ENCODE measurements around the gene PATL1. TPM values are rescaled to one million over a fixed set of nuclear protein-coding genes. Genes with fewer than 3 reads are reported as not detected.

PATL1 gene
- total RNA-seq, 2 donors from 2014 or later: 72.3 to 88.0 TPM

- Mint-ChIP-seq H3K27ac (no peak overlapping the region), H3K9me3 (no peaks in the 10 kb centered on the region), H3K36me3 (no peaks in the 10 kb centered on the region)
- ATAC-seq (peak; percentile 70 to 77), DNase-seq (ENCODE audit: low spot score in 2 of 2) (peak in 1 of 2 donors; percentile 43)
These were observed 11.7 kb upstream of the PATL1 start for GRCh38 chr11:59680287-59681154.

- Mint-ChIP-seq H3K36me3 (no peaks in the 10 kb centered on the region), H3K9me3 (no peaks in the 10 kb centered on the region), H3K27ac (no peak overlapping the region)
- DNase-seq (ENCODE audit: low spot score in 2 of 2) (no peak), ATAC-seq (no peak)
These were observed 10.5 kb upstream of the PATL1 start for GRCh38 chr11:59679347-59679746.

GRCh38 chr11:59678813-59679165 is 10.0 kb upstream of the PATL1 start:
- Mint-ChIP-seq H3K27ac (no peak overlapping the region), H3K36me3 (no peaks in the 10 kb centered on the region), H3K9me3 (no peaks in the 10 kb centered on the region)
- ATAC-seq: no peak
- no peak for DNase-seq (ENCODE audit: low spot score in 2 of 2)

GRCh38 chr11:59678118-59678812 is 9.4 kb upstream of the PATL1 start:
- DNase-seq (ENCODE audit: low spot score in 2 of 2) (no peak), ATAC-seq (no peak)
- Mint-ChIP-seq H3K27ac (no peak overlapping the region), H3K9me3 (no peaks in the 10 kb centered on the region), H3K36me3 (no peaks in the 10 kb centered on the region)

GRCh38 chr11:59676205-59676604 is 7.4 kb upstream of the PATL1 start:
- DNase-seq (ENCODE audit: low spot score in 2 of 2) (no peak), ATAC-seq (no peak)
- Mint-ChIP-seq H3K9me3 (no peaks in the 10 kb centered on the region), H3K27ac (no peak overlapping the region), H3K36me3 (no peaks in the 10 kb centered on the region)

- DNase-seq (ENCODE audit: low spot score in 2 of 2) (no peak), ATAC-seq (no peak)
- Mint-ChIP-seq H3K27ac (no peak overlapping the region), H3K36me3 (peaks cover 0 to 7% of the 10 kb centered on the region in 2 donors), H3K9me3 (no peaks in the 10 kb centered on the region)
These were observed 5.5 kb upstream of the PATL1 start for GRCh38 chr11:59674291-59674690.

- Mint-ChIP-seq H3K9me3 (no peaks in the 10 kb centered on the region), H3K27ac (no peak overlapping the region), H3K36me3 (peaks cover 1 to 10% of the 10 kb centered on the region in 2 donors)
- ATAC-seq (no peak), DNase-seq (ENCODE audit: low spot score in 2 of 2) (no peak)
These were observed 4.5 kb upstream of the PATL1 start for GRCh38 chr11:59673291-59673690.

GRCh38 chr11:59671471-59671870 is 2.6 kb upstream of the PATL1 start:
- Mint-ChIP-seq H3K27ac (no peak overlapping the region), H3K9me3 (no peaks in the 10 kb centered on the region), H3K36me3 (peaks cover 17 to 28% of the 10 kb centered on the region in 2 donors)
- DNase-seq (ENCODE audit: low spot score in 2 of 2) (no peak), ATAC-seq (no peak)

- Mint-ChIP-seq H3K36me3 (peaks cover 22 to 38% of the 10 kb centered on the region in 2 donors), H3K27ac (peak overlapping the region; percentile 94 to 98), H3K9me3 (no peaks in the 10 kb centered on the region)
- ATAC-seq: no peak
- DNase-seq (ENCODE audit: low spot score in 2 of 2): no peak
These were observed 773 bp upstream of the PATL1 start for GRCh38 chr11:59669611-59670009.

DNA sequence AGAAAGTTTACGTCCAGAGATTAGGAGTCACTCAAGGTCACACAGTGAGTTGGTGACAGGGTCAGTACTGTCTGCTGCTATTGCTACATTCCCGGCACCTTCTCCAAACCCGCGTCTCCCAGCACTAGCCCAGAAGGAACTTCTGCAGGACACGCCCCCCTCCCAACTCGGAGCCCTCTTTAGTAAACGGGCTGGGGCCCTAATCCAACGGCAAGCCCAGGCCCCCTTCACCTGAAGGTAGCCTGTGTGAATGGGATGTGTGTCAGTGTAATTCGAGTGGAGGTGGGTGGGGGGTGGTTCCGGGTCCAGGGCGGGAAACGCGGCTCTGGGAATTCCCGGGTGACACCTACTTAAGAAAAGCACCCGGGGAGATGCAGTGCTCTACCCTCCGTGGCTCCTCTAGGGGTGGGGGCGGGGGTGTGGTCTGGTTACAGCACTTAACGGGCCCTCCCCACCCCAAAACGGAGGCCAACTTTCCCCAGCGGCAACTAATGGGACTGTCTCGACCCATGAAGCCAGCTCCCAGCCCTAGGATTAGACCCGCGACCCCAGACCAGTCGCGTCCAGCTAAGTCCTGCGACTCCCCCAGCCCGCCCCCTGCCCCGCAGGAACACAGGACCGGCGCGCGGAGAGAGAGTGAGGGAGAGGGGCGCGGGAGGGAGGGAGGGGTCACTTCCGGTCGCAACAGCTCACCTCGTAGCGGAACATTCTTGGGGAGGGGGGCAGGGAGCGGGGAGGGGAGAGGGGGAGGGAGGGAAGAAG is 468 bp downstream of the PATL1 start:
- H3K36me3 Mint-ChIP-seq: peaks cover 23 to 39% of the 10 kb centered on the region in 2 donors
- ATAC-seq: peak; percentile 42 to 44
- peak in 1 of 2 donors; percentile 41 for DNase-seq (ENCODE audit: low spot score in 2 of 2)
- H3K27ac Mint-ChIP-seq: peak overlapping the region; percentile 94 to 95
- no peaks in the 10 kb centered on the region for H3K9me3 Mint-ChIP-seq

DNA sequence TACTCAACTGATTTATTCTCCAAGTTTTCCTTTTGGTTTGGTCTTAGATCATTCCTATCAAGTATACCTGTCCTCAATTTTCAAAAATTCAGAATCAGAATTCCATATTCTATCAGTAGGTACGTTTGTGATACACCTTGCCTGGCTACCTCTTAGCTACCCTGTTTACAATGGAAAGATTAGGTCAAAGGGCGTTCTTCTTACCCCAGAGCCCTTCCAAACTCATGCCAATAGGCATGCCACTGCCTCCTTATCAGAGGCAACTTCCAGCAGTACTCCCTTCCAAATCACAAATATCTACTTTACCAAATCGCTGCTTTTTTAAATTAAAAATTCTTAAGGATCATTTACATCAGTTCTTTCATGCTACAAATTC is 1.0 kb downstream of the PATL1 start:
- ATAC-seq (no peak), DNase-seq (ENCODE audit: low spot score in 2 of 2) (no peak)
- Mint-ChIP-seq H3K27ac (peak overlapping the region; percentile 94 to 95), H3K9me3 (no peaks in the 10 kb centered on the region), H3K36me3 (peaks cover 23 to 45% of the 10 kb centered on the region in 2 donors)

- no peak for ATAC-seq
- no peak for DNase-seq (ENCODE audit: low spot score in 2 of 2)
- Mint-ChIP-seq H3K27ac (peak overlapping the region; percentile 22 to 94), H3K9me3 (no peaks in the 10 kb centered on the region), H3K36me3 (peaks cover 23 to 45% of the 10 kb centered on the region in 2 donors)
These were observed 1.9 kb downstream of the PATL1 start for GRCh38 chr11:59666969-59667368.

DNA sequence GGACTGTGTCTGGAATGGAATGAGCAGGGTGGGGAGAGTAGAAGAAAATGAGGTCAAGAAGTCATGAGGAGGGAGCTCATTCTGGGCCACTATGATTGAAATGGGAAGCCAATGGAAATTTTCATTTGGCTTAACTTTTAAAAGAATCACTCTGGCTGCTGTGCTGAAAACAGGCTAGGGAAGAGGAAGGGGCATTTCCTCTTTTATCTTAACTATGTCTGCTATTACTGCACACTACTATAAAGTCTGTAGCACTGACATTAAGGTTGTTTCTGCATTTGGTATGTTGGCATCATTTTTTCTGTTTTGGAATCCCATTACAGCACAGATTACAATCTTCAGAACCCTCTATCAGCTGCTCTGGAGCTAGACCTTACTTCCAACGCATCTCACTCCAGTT is 8.2 kb downstream of the PATL1 start:
- no peak for DNase-seq (ENCODE audit: low spot score in 2 of 2)
- Mint-ChIP-seq H3K27ac (peak overlapping the region; percentile 53 to 61), H3K36me3 (peaks cover 13 to 22% of the 10 kb centered on the region in 2 donors), H3K9me3 (no peaks in the 10 kb centered on the region)
- no peak for ATAC-seq

DNA sequence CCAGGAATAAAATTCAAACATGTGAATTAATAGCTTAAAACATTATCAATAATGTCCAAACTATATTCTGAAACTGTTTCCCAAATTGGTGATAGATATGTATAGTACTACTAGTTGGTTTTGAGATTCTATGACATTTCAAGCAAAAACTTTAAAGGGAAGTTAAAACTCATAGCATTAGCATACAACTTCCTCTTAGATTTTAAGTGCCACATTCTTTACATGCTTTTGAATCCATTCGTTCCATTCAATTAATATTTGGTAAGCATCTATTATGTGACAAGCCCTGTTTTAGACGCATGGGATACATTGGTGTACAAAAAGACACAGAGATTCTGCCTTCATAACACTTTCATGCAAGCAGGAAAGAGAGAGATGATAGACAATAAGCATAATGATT is 8.9 kb downstream of the PATL1 start:
- H3K27ac Mint-ChIP-seq: peak overlapping the region in 1 of 2 donors; percentile 61
- DNase-seq (ENCODE audit: low spot score in 2 of 2): no peak
- no peaks in the 10 kb centered on the region for H3K9me3 Mint-ChIP-seq
- ATAC-seq: no peak
- peaks cover 16 to 18% of the 10 kb centered on the region in 2 donors for H3K36me3 Mint-ChIP-seq

GRCh38 chr11:59658036-59658435 is 10.8 kb downstream of the PATL1 start:
- DNase-seq (ENCODE audit: low spot score in 2 of 2) (no peak), ATAC-seq (no peak)
- Mint-ChIP-seq H3K36me3 (peaks cover 15 to 20% of the 10 kb centered on the region in 2 donors), H3K9me3 (no peaks in the 10 kb centered on the region), H3K27ac (no peak overlapping the region)

- no peak for ATAC-seq
- Mint-ChIP-seq H3K9me3 (no peaks in the 10 kb centered on the region), H3K27ac (no peak overlapping the region), H3K36me3 (peaks cover 26 to 33% of the 10 kb centered on the region in 2 donors)
- no peak for DNase-seq (ENCODE audit: low spot score in 2 of 2)
These were observed 13.9 kb downstream of the PATL1 start for GRCh38 chr11:59654893-59655292.

All from activated naive CD4-positive, alpha-beta T cell treated with anti-CD3 and anti-CD28 coated beads, Interleukin-2, amount 50 U/mL, for 72 hours (primary cell).